Neural crest cell (in vitro differentiated cells): Measurements from ENCODE around the gene GRIK3. TPM values are rescaled to one million over a fixed set of nuclear protein-coding genes. Genes with fewer than 3 reads are reported as not detected.

Experiments used
- DNase-seq: peaks from one replicate; pipeline ENCODE4 v3.0.0; 2021; ENCODE audit warnings: low read depth, mixed read lengths, low spot score
- H3K27ac Mint-ChIP-seq: one replicate; pipeline ENCODE4 v1.8.0; 2021; ENCODE audit warnings: mild to moderate bottlenecking, mixed read lengths; ENCODE audit not compliant: unreplicated experiment
- H3K27me3 Mint-ChIP-seq: 2 replicates; pipeline ENCODE4 v1.8.0; 2021; ENCODE audit warnings: low read depth, mild to moderate bottlenecking, mixed read lengths
- H3K36me3 Mint-ChIP-seq: 2 replicates; pipeline ENCODE4 v1.8.0; 2021; ENCODE audit warnings: low read depth, mild to moderate bottlenecking, mixed read lengths
- H3K4me1 Mint-ChIP-seq: 2 replicates; pipeline ENCODE4 v1.8.0; 2021; ENCODE audit warnings: mixed read lengths
- H3K4me3 Mint-ChIP-seq: one replicate; pipeline ENCODE4 v1.8.0; 2021; ENCODE audit warnings: mild to moderate bottlenecking, mixed read lengths
- H3K9me3 Mint-ChIP-seq: 2 replicates; pipeline ENCODE4 v1.8.0; 2021; ENCODE audit warnings: mixed read lengths
- total RNA-seq: library from RNA; stranded (reverse); gene quantifications from 2 replicates; pipeline ENCODE4 v1.2.1, GENCODE V29; 2021
- TF ChIP-seq, protein P1 (sequence below): fragments of 200-600 bp; sonication (generic); conservative IDR thresholded peaks from 2 replicates; pipeline ENCODE4 v1.5.0; 2021; ENCODE audit warnings: antibody characterized with exemption, mild to moderate bottlenecking

GRIK3 gene
- total RNA-seq, 1 donor from 2014 or later = 2.4 TPM

DNA sequence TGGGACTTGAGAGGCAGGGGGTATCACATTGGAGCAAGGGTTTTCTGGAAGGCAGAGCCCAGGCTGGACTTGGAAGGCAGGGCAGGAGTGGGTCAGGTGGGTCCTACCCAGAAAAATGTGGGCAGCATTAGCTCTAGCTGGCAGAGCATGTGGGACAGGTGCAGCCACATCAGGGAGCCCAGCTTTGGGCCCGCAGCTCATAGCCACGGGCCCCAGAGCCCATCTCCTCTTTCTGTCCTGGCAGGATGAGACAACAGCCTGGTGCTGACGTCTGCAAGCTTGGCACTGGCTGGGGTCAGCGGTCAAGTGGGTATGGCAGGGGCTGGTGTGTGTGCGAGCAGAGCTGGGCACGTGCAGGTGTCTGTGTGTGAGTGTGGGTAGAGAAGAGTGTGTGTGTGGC, 154.7 kb downstream of the GRIK3 start:
- H3K4me3 Mint-ChIP-seq = no peak overlapping the region
- peaks cover 13% of the 10 kb centered on the region for H3K27me3 Mint-ChIP-seq
- no peaks in the 10 kb centered on the region for H3K36me3 Mint-ChIP-seq
- no peaks in the 10 kb centered on the region for H3K9me3 Mint-ChIP-seq
- no peak for DNase-seq
- H3K4me1 Mint-ChIP-seq = peaks cover 4% of the 10 kb centered on the region
- H3K27ac Mint-ChIP-seq = peak overlapping the region; percentile 32
- TF ChIP-seq, protein P1, sequence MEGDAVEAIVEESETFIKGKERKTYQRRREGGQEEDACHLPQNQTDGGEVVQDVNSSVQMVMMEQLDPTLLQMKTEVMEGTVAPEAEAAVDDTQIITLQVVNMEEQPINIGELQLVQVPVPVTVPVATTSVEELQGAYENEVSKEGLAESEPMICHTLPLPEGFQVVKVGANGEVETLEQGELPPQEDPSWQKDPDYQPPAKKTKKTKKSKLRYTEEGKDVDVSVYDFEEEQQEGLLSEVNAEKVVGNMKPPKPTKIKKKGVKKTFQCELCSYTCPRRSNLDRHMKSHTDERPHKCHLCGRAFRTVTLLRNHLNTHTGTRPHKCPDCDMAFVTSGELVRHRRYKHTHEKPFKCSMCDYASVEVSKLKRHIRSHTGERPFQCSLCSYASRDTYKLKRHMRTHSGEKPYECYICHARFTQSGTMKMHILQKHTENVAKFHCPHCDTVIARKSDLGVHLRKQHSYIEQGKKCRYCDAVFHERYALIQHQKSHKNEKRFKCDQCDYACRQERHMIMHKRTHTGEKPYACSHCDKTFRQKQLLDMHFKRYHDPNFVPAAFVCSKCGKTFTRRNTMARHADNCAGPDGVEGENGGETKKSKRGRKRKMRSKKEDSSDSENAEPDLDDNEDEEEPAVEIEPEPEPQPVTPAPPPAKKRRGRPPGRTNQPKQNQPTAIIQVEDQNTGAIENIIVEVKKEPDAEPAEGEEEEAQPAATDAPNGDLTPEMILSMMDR = no peak

DNA sequence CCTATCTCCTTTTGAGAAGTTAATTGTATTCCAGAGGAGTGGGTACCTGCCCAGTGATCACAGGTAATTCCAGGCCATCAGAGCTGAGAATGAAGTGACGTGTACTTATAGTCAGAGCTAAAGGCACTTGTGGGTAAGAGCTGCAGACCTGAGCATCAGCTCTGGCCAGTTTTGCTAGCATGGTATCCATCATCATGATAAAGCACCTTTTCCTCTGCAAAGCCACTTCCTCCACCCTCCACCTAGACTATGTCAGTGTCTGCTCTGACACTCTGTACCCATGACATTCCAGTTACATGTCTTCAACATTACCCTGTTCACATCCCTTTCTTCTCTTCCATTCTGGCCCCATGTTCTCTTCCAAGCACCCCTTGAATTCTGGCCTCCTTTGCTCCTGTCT, 157.3 kb downstream of the GRIK3 start:
- Mint-ChIP-seq H3K27ac (no peak overlapping the region), H3K4me3 (no peak overlapping the region), H3K4me1 (peaks cover 4% of the 10 kb centered on the region), H3K9me3 (no peaks in the 10 kb centered on the region), H3K36me3 (no peaks in the 10 kb centered on the region), H3K27me3 (peaks cover 13% of the 10 kb centered on the region)
- DNase-seq = no peak
- TF ChIP-seq, protein P1 = no peak

DNA sequence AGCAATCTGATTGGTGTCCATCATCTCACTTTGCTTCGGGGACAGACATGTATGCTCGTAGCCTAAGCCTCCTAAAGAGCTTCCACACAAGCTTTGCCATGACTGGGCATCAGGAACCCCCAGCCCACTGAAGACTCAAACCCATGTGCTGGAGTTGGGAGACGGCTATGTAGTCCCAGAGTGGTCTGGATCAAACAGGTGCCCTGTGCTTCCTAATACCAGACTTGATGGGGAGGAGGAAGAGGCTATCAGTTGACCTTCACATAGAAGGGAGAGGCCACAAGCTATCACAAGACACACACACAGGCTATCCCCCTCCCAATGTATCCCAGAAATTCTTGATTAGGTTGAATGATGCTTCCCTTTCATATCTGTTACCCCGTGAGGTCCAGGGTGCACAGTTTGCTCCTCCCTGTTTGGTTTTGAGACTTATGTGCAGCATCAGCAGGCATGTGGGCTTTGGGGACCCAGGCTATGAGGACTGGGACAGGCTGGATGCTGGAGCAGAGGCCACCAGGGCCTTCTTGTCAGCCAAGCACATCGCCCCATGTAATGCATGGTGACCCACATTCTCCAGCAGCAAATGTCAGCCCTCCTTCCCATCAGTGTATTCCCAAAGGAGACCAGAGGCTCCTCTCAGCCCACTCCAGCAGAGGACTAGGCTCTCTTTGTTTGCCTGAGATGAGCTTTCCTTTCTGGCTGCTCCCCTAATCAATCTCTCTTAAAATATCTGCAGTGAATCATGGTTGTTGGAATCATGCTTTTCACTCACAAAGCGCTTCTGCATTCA, 159.8 kb downstream of the GRIK3 start:
- Mint-ChIP-seq H3K27me3 (peaks cover 13% of the 10 kb centered on the region), H3K4me3 (no peak overlapping the region), H3K9me3 (no peaks in the 10 kb centered on the region), H3K27ac (no peak overlapping the region), H3K36me3 (no peaks in the 10 kb centered on the region), H3K4me1 (peaks cover 8% of the 10 kb centered on the region)
- DNase-seq = no peak
- TF ChIP-seq, protein P1 = no peak

DNA sequence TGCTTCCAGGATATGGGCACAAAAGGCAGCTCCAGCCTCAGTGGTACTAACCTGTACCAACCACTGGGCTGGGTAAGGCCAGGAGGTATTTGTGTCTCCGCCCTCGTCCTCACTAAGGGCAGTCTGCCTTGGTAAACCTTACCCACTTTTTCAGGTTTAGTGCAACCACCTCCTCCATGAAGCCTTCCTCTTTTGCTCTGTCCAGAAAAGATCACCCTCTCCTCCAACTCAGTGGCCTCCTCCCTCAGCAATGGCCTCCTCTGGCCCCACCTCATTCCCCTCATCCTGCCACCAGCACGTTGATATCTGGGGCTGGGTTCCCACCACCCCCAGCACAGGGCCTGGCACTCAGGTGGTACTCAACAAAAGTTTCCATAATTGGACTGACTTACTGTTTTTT, 161.5 kb downstream of the GRIK3 start:
- Mint-ChIP-seq H3K4me3 (no peak overlapping the region), H3K27me3 (peaks cover 12% of the 10 kb centered on the region), H3K36me3 (no peaks in the 10 kb centered on the region), H3K27ac (no peak overlapping the region), H3K9me3 (no peaks in the 10 kb centered on the region), H3K4me1 (peaks cover 12% of the 10 kb centered on the region)
- TF ChIP-seq, protein P1 = no peak
- no peak for DNase-seq

DNA sequence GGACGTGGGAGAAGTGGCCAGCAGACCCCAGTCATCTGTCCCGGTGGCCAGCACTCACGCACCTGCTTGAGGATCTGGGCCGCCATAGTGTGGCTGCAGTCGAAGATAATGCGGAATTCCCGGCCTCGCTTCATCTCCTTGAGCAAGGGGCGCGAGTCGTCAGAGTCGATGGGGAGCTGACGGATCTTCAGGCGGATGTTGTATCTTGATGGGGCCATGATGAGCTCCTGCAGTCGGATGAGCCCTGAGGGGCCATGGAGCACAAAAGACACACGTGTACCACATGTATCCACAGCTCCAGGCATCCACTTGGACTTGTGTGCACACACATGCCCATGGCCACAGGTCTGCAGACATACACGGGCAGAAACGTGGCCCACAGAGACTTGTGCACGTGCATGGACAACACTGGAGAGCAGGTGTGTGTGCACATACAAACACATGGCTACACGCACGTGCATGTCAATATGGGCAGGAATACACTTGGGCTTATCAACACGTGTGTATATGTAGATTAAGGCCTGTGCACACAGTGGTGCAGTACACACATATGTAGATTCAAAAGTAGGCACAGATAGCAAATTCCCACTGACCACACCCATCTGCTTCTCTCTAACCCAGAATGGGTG, 162.1 kb downstream of the GRIK3 start:
- peak overlapping the region; percentile 94 for H3K27ac Mint-ChIP-seq
- peaks cover 12% of the 10 kb centered on the region for H3K4me1 Mint-ChIP-seq
- no peaks in the 10 kb centered on the region for H3K9me3 Mint-ChIP-seq

More for the DNA sequence above, 162.1 kb downstream of the GRIK3 start:
- TF ChIP-seq, protein P1 = no peak
- DNase-seq = no peak
- Mint-ChIP-seq H3K4me3 (no peak overlapping the region), H3K36me3 (no peaks in the 10 kb centered on the region), H3K27me3 (peaks cover 6% of the 10 kb centered on the region)
